Fibroblast of skin of left biceps (primary cell): ENCODE measurements around the gene OR2A12.
"Not testable (repeated sequence)": the region's sequence is repeated elsewhere in the genome, so short reads cannot be mapped to it uniquely, and the experiment has no call there.

Experiments
- DNase-seq, 2 experiments: peaks; one replicate each; pipeline ENCODE4 v3.0.0-alpha.2; 2013; ENCODE audit warnings: low read depth in 2 of 2

Gene OR2A12

DNA sequence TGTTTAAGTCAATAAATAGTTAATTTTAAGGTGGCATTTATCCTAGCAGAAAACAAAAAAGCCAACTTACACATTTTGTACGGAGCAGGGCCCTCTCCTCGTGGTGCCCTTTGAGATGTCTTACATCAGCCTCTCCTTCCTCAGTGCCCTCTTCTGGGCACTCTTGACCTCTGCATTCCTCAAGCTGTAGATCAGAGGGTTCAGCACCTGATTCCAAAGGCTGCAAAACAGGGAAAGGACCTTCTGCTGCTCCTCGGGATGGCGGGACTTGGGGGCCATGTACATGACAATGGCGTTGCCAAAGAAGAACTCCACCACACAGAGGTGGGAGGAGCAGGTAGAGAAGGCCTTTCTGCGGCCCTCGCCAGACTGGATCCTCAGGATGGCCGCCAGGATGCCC lies 32.3 kb downstream of the OR2A12 start:
- DNase-seq = no peak

DNA sequence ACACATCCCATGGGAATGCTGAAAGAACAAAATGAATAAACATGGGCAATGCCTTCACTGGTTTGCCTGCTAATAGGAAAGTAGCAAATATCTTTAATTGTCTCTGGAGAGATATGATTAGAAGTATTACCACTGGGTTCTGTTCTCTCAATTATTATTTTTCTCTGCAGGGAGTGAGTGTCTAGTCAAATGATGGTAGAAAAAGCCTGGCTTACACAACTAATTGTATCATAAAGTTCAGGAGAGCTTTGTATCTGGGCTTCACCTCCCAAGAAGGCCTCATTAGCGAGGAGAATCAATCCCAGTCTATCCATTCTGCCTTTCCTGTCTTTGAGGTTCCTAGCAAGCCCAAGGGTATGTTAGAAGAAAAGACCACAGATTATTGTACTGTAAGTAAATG lies 36.8 kb downstream of the OR2A12 start, which contains the start of gene OR2A14:
TSS of gene OR2A14 (plus strand) at position 301 of the 400 bp plus-strand sequence. CDS start 5,937 bp downstream, outside the sequence.
- no peak for DNase-seq

DNA sequence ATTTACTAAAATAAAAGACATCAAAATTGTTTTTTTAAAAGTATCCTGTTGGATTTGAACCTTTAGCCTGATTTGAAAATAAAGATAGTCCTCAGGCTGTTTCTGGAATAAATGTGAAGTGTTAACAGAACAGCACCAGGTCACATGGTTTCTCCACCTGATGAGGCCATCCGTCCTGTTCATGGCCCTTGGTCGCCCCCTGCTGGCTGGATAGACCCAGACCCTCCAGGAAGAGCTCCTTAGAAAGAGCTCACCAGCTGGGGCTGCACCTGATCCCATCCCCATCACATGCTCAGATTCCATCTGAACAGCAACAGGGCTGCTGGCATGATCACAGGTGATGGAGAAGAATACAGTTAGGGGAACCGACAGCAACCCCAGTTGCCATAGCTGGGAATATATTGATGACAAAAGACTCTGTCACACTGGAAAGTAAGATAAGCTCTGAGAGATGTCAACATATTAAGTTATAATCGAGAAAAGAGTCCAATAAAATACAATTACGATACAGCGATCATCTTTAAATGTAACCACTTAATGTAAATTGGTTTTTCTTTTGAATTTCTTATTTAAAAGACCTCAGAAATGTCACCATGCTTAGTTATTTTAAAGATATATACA lies 41.7 kb downstream of the OR2A12 start:
- DNase-seq = peak; percentile 17 to 24

DNA sequence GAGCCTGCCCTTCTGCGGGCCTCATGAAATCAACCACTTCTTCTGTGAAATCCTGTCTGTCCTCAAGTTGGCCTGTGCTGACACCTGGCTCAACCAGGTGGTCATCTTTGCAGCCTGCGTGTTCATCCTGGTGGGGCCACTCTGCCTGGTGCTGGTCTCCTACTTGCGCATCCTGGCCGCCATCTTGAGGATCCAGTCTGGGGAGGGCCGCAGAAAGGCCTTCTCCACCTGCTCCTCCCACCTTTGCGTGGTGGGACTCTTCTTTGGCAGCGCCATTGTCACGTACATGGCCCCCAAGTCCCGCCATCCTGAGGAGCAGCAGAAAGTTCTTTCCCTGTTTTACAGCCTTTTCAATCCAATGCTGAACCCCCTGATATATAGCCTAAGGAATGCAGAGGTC lies 43.5 kb downstream of the OR2A12 start:
- not testable (repeated sequence) for DNase-seq

DNA sequence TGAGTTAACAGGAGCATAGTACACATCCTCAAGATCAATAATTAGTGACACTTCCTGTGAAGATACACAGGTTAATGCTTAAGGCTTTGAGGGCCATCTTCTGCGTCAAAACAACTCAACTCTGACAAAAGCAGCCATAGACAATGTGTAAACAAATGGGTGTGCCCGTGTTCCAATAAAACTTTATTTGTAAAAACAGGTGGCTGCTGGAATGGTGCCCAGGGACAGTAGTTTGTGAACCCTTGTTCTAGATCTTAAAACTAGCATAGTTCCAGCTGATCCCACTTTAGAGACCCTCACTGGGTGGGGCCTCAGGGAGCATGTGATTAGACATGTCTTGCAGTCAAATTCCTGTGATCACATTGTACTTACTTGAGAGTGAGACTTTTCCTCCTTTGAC lies 44.7 kb downstream of the OR2A12 start:
- no peak for DNase-seq

DNA sequence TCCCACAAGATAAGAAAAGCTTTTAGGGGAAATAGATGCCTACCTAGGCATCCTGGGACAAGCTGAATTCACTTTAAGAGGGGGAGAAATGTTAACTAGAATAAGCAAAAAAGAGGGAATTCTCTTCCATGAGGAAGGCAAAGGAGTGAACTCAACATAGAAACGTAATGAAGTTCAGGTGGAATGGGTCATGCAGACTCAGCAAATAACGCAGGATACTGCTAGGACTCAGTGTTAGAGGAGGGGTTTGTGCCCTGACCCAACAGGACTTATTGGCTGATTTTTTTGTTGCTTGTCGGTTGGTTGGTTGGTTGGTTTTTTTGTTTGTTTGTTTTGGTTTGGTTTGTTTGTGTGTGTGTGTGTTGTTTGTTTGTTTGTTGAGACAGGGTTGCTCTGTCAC lies 46.2 kb downstream of the OR2A12 start:
- no peak for DNase-seq

DNA sequence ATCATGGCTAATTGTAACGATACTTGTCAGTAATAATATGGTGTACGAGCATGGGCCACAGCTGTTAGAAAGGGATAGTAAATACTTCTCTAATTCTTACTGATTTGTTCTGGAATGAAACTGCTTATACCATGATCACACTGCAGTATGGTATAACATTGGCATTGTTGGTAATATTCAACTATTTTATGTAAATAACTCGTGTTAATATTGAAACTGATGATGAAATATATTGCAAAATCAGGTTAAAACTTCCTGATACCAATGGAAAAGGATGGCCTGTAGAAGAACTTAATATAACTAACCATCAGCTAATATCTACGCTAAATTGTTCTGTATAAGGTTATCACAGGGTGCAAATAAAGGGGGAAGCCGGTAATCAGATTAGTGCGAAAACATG lies 47.2 kb downstream of the OR2A12 start:
- DNase-seq = no peak

DNA sequence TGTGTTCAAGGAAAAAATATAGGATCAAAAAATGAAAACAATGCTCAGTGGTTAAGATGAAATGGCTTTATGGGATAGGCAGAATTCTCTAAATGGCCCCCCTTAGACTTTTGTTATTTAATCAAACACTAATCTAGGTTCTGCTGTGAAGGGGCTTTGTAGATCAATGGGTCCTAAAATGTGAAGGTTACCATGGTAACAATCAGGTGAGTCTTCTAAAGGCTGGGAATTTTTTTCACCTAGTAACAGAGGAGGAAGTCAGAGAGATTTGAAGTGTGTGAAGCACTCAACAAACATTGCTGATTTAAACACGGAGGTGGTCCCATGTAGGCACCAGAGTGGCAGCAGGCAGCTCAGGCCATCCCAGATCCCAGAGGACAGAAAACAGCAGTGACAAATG lies 48.0 kb downstream of the OR2A12 start:
- no peak for DNase-seq

DNA sequence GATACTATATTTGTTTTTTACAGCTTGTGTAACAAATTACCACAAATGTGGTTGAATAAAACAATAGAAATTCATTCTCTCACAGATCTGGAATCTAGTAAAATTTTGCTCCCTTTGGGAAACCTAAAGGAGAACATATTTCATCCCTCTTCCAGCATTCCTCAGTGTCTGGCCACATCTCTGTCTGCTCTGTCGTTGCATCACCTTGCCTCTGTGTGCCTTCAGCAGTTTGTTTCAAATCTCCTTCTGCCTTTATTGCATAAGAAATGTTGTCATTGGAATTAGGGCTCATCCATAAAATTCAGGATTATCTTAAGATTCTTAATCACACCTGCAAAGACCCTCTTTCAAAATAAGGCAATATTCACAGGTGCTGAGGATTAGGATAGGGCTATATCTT lies 51.4 kb downstream of the OR2A12 start:
- DNase-seq = no peak

DNA sequence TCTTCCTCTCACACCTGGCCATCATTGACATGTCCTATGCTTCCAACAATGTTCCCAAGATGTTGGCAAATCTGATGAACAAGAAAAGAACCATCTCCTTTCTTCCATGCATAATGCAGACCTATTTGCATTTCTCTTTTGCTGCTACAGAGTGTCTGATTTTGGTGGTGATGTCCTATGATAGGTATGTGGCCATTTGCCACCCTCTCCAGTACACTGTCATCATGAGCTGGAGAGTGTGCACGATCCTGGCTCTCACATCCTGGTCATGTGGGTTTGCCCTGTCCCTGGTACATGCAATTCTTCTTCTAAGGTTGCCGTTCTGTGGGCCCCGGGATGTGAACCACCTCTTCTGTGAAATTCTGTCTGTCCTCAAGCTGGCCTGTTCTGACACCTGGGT lies 56.1 kb downstream of the OR2A12 start:
- no peak for DNase-seq

DNA sequence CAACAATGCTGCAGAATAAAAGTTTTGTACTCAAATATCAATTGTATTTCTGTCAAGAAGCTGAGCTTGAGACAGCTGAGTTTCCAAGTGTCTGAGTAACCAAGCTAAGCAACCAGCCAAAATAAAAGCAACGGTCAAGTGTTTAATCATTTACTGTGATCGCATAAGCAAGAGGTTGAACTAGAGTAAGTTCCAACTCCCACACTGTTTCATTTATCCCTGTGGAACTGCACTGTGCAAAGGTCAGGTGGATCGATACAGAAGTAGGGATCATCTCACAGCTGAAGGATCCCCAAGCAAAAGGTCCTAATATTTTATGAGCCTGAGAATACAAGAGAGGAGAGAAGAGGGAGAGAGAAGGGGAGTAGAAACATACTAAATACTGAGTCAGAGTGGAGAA lies 58.3 kb downstream of the OR2A12 start:
- DNase-seq = no peak

DNA sequence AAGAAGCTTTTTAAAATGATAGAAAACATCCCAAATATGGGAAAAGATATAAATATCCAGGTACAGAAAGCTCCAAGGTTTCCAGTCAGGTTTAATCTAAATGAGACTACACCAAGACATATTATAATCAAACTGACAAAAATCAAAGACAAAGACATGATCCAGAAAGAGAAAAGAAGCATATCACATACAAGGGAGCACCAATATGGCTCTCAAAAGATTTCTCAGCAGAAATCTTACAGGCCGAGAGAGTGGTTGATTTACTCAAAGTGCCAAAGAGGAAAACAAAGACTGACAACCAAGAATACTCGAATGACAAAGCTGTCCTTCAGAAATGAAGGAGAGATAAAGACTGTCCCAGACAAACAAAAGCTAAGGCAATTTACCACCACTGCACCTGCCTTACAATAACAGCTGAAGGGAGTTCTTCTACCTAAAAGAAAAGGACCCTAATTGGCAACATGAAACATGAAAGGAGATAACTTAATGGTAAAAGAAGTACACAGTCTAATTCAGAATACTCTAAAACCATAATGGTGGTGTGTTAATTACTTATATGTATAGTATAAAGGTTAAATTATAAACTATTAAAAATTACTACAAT lies 62.2 kb downstream of the OR2A12 start:
- DNase-seq = no peak
